CD4-positive, alpha-beta T cell (primary cell): ENCODE data around the gene TLE7. TPM values are rescaled to one million over a fixed set of nuclear protein-coding genes. Genes with fewer than 3 reads are reported as not detected.

Experiments used
- ATAC-seq: fragments of 200-7000 bp; cut with Tn5 transposase; one replicate; pipeline ENCODE4 v1.10.0; 2022; ENCODE audit warnings: mild to moderate bottlenecking; ENCODE audit not compliant: poor library complexity
- CTCF ChIA-PET: fragments of 350-600 bp; sonication (Branson Sonifier 250); formaldehyde crosslinking; loops from one replicate; lab custom pipeline; 2021; ENCODE audit warnings: antibody characterized with exemption, inconsistent platforms; lab: Charles Lee
- POLR2A ChIA-PET: fragments of 350-600 bp; sonication (Branson Sonifier 250); formaldehyde crosslinking; loops from one replicate; lab custom pipeline; 2021; ENCODE audit warnings: antibody characterized with exemption, inconsistent platforms; lab: Charles Lee
- DNase-seq, 14 experiments: peaks; one replicate each; pipeline ENCODE4 v3.0.0-alpha.2; 2013 to 2020; ENCODE audit warnings: mixed read lengths in 2 of 14
- H3K27ac ChIP-seq, 2 donors: one replicate each; pipeline versions ENCODE4 v1.5.1 to v1.7.0; 2013; ENCODE audit warnings: low read length in 2 of 2, low read depth in 1 of 2, mild to moderate bottlenecking in 1 of 2
- H3K27me3 ChIP-seq, 2 experiments: 1 replicate in 1 of 2; 2 replicates in 1 of 2; pipeline versions ENCODE4 v1.6.1 to v1.7.0; 2013; ENCODE audit warnings: low read length in 2 of 2, control low read depth in 1 of 2, mild to moderate bottlenecking in 1 of 2, moderate library complexity in 1 of 2; ENCODE audit not compliant: insufficient read depth in 2 of 2, control insufficient read depth in 1 of 2
- H3K36me3 ChIP-seq: one replicate; pipeline ENCODE4 v1.6.1; 2013; ENCODE audit warnings: low read length, control low read depth; ENCODE audit not compliant: insufficient read depth
- H3K4me1 ChIP-seq: one replicate; pipeline ENCODE4 v1.6.1; 2013; ENCODE audit warnings: low read length, control low read depth; ENCODE audit not compliant: insufficient read depth
- H3K4me3 ChIP-seq: one replicate; pipeline ENCODE4 v1.5.1; 2013; ENCODE audit warnings: mild to moderate bottlenecking, low read length, moderate library complexity
- H3K9me3 ChIP-seq, 2 experiments: 1 replicate in 1 of 2; 2 replicates in 1 of 2; pipeline versions ENCODE4 v1.6.1 to v1.7.0; 2013; ENCODE audit warnings: low read length in 2 of 2, mild to moderate bottlenecking in 2 of 2, control low read depth in 1 of 2, moderate library complexity in 1 of 2; ENCODE audit not compliant: control insufficient read depth in 1 of 2, insufficient read depth in 1 of 2
- H3K27ac Mint-ChIP-seq: one replicate; pipeline ENCODE4 v1.8.0; 2020; ENCODE audit warnings: mixed read lengths
- H3K27me3 Mint-ChIP-seq: one replicate; pipeline ENCODE4 v1.8.0; 2021; ENCODE audit warnings: mixed read lengths
- H3K36me3 Mint-ChIP-seq: one replicate; pipeline ENCODE4 v1.8.0; 2021; ENCODE audit warnings: low read depth, mixed read lengths
- H3K4me1 Mint-ChIP-seq: one replicate; pipeline ENCODE4 v1.8.0; 2021; ENCODE audit warnings: low read depth, mixed read lengths
- H3K4me3 Mint-ChIP-seq: one replicate; pipeline ENCODE4 v1.8.0; 2020; ENCODE audit warnings: mild to moderate bottlenecking, mixed read lengths
- H3K9me3 Mint-ChIP-seq: one replicate; pipeline ENCODE4 v1.8.0; 2020; ENCODE audit warnings: mixed read lengths
- CTCF ChIP-seq: fragments of 200-600 bp; IDR thresholded peaks from one replicate; pipeline ENCODE4 v1.8.0; 2022; ENCODE audit warnings: antibody characterized with exemption, mild to moderate bottlenecking
- intact Hi-C, 2 experiments: fragments of 100-400 bp; cut with DNase I in 1 of 2; cut with micrococcal nuclease in 1 of 2; formaldehyde crosslinking; loops; one replicate each; pipeline versions ENCODE4 v1.15.1 to v1.9.0; 2023 to 2025; cut with DNase I, micrococcal nuclease
- total RNA-seq, 174 experiments: library from RNA in 2 of 174; stranded (reverse) in 2 of 174; gene quantifications; one replicate each; pipeline ENCODE4 v1.2.3 and lab custom pipeline; 2021 to 2026

TLE7 gene
- total RNA-seq, 2 experiments from 2014 or later = not detected

GRCh38 chr16:71387045-71387871 is 54.6 kb downstream of the TLE7 start:
- DNase-seq (no peak), ATAC-seq (no peak)
- H3K9me3 Mint-ChIP-seq = no peaks in the 10 kb centered on the region
- Histone ChIP-seq H3K4me1 (no peaks in the 10 kb centered on the region), H3K4me3 (no peak overlapping the region), H3K9me3 (peaks cover 0 to 6% of the 10 kb centered on the region in 2 experiments), H3K27me3 (peaks cover 8 to 28% of the 10 kb centered on the region in 2 experiments), H3K27ac (no peak overlapping the region), H3K36me3 (no peaks in the 10 kb centered on the region)
- no peak overlapping the region for H3K27ac Mint-ChIP-seq
- peaks cover 8% of the 10 kb centered on the region for H3K4me1 Mint-ChIP-seq
- intact Hi-C loops = no loop called here
- ChIA-PET CTCF (no interaction called here), POLR2A (no interaction called here)
- peaks cover 55% of the 10 kb centered on the region for H3K27me3 Mint-ChIP-seq
- TF ChIP-seq CTCF = no peak
- H3K36me3 Mint-ChIP-seq = no peaks in the 10 kb centered on the region
- H3K4me3 Mint-ChIP-seq = no peak overlapping the region

GRCh38 chr16:71384073-71384724 is 57.7 kb downstream of the TLE7 start:
- Mint-ChIP-seq H3K4me3 (no peak overlapping the region), H3K27me3 (peaks cover 49% of the 10 kb centered on the region), H3K27ac (no peak overlapping the region), H3K36me3 (no peaks in the 10 kb centered on the region), H3K4me1 (peaks cover 8% of the 10 kb centered on the region), H3K9me3 (no peaks in the 10 kb centered on the region)
- CTCF ChIA-PET = no interaction called here
- Histone ChIP-seq H3K4me1 (no peaks in the 10 kb centered on the region), H3K36me3 (no peaks in the 10 kb centered on the region), H3K27me3 (peaks cover 4 to 24% of the 10 kb centered on the region in 2 experiments), H3K9me3 (no peaks in the 10 kb centered on the region), H3K4me3 (no peak overlapping the region), H3K27ac (no peak overlapping the region)
- POLR2A ChIA-PET = no interaction called here
- DNase-seq = no peak
- no peak for TF ChIP-seq CTCF
- ATAC-seq = no peak
- intact Hi-C loops = no loop called here

GRCh38 chr16:71383054-71383773 is 58.6 kb downstream of the TLE7 start:
- TF ChIP-seq CTCF = no peak
- intact Hi-C loops = no loop called here
- H3K9me3 Mint-ChIP-seq = no peaks in the 10 kb centered on the region
- DNase-seq (no peak), ATAC-seq (no peak)
- no peak overlapping the region for H3K4me3 Mint-ChIP-seq
- POLR2A ChIA-PET = no interaction called here
- Histone ChIP-seq H3K4me1 (no peaks in the 10 kb centered on the region), H3K36me3 (no peaks in the 10 kb centered on the region), H3K4me3 (no peak overlapping the region), H3K27ac (no peak overlapping the region), H3K9me3 (no peaks in the 10 kb centered on the region), H3K27me3 (peaks cover 4 to 24% of the 10 kb centered on the region in 2 experiments)
- CTCF ChIA-PET = no interaction called here
- H3K36me3 Mint-ChIP-seq = no peaks in the 10 kb centered on the region
- no peak overlapping the region for H3K27ac Mint-ChIP-seq
- H3K4me1 Mint-ChIP-seq = peaks cover 8% of the 10 kb centered on the region
- H3K27me3 Mint-ChIP-seq = peaks cover 48% of the 10 kb centered on the region
